ENCODE data around the gene ASB5. TPM values are rescaled to one million over a fixed set of nuclear protein-coding genes. Genes with fewer than 3 reads are reported as not detected.

The ASB5 gene
- total RNA-seq, 4 donors from 2014 or later = not detected

DNA sequence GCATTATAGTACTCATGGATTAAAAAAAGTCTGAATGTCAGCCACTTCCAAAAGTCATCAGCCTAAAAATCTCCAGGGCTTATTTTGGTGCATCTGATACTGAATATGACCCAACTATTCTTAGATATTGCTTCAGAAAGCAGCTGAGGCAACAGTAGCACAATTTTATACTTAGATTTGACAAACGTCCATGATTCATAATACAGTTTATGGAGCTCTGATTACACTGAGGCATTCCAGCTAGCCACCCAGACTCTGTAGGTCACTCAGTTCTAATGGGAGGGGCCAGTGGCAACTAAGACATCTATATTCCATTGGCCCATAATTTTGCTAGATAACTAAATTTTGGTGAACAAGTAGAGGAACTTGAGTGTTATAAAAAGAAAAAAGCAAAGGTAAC is 84.0 kb downstream of the ASB5 start:
- DNase-seq (ENCODE audit: low spot score in 2 of 2) = no peak
- H3K27ac ChIP-seq = no peak overlapping the region
- 35% methylated on average over 1 of the region's 1 CpG for WGBS

More for the DNA sequence above, 84.0 kb downstream of the ASB5 start:
- Histone ChIP-seq H3K9me3 (no peaks in the 10 kb centered on the region), H3K4me3 (no peak overlapping the region), H3K36me3 (no peaks in the 10 kb centered on the region), H3K4me1 (peaks cover 3% of the 10 kb centered on the region), H3K27me3 (no peaks in the 10 kb centered on the region)
- TF ChIP-seq EP300 (IDR thresholded peaks at IDR 0.05) (no peak), POLR2AphosphoS5 (IDR thresholded peaks at IDR 0.05) (no peak), POLR2A (IDR thresholded peaks at IDR 0.05) (no peak)
- TF ChIP-seq, protein P1, sequence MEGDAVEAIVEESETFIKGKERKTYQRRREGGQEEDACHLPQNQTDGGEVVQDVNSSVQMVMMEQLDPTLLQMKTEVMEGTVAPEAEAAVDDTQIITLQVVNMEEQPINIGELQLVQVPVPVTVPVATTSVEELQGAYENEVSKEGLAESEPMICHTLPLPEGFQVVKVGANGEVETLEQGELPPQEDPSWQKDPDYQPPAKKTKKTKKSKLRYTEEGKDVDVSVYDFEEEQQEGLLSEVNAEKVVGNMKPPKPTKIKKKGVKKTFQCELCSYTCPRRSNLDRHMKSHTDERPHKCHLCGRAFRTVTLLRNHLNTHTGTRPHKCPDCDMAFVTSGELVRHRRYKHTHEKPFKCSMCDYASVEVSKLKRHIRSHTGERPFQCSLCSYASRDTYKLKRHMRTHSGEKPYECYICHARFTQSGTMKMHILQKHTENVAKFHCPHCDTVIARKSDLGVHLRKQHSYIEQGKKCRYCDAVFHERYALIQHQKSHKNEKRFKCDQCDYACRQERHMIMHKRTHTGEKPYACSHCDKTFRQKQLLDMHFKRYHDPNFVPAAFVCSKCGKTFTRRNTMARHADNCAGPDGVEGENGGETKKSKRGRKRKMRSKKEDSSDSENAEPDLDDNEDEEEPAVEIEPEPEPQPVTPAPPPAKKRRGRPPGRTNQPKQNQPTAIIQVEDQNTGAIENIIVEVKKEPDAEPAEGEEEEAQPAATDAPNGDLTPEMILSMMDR (IDR thresholded peaks at IDR 0.05) = no peak

Other genes starting within 250 kb of the ASB5 start
- gene WDR17, start 203.4 kb downstream of the ASB5 start, total RNA-seq = under 1 TPM; 0.19 to 0.72 (median 0.53) TPM
- under 1 TPM in 1 of 4 donors, not detected in 3; 0.57 TPM for gene SPATA4, start 73.6 kb downstream of the ASB5 start, total RNA-seq
- 10 to 100 TPM; 48.3 to 57.4 (median 55.9) TPM for gene SPCS3, start 50.7 kb upstream of the ASB5 start, total RNA-seq